GM23248 (cell line): ENCODE measurements around the gene CLTRN.

Experiments
- EZH2 ChIP-seq: fragments of 200-600 bp; sonication (generic); IDR thresholded peaks from 2 replicates; pipeline ENCODE4 v1.6.1; 2018; ENCODE audit warnings: antibody characterized with exemption, mild to moderate bottlenecking; ENCODE audit not compliant: insufficient read depth, poor library complexity, severe bottlenecking
- EZH2phosphoT487 ChIP-seq: fragments of 200-600 bp; sonication (generic); IDR thresholded peaks from 2 replicates; pipeline ENCODE4 v1.6.1; 2018; ENCODE audit warnings: antibody characterized with exemption, moderate library complexity, mild to moderate bottlenecking, low read depth; ENCODE audit not compliant: insufficient read depth

DNA sequence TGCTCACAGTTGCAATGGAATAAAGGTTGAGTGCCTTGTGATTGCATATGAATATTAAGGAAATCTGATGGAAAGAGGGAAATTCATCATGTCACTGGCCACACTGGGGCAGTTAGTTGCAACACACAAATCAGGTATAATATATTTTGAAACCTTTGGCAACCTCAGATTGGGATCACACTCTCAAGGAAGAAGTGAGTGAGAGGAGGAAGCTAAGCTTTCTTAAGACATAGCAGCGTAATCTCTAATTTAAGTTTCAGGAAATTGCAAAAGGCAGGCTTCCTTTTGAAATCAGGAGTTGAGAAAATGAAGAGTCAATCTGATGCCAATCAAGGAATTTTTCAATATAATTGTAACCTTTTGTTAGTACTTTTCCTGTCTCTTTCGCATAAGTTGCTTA lies 12.3 kb upstream of the CLTRN start:
- TF ChIP-seq EZH2 (no peak), EZH2phosphoT487 (no peak)
